ENCODE results near the gene DDIAS.
"Not testable (repeated sequence)": the region's sequence is repeated elsewhere in the genome, so short reads cannot be mapped to it uniquely, and the experiment has no call there.

DDIAS gene

DNA sequence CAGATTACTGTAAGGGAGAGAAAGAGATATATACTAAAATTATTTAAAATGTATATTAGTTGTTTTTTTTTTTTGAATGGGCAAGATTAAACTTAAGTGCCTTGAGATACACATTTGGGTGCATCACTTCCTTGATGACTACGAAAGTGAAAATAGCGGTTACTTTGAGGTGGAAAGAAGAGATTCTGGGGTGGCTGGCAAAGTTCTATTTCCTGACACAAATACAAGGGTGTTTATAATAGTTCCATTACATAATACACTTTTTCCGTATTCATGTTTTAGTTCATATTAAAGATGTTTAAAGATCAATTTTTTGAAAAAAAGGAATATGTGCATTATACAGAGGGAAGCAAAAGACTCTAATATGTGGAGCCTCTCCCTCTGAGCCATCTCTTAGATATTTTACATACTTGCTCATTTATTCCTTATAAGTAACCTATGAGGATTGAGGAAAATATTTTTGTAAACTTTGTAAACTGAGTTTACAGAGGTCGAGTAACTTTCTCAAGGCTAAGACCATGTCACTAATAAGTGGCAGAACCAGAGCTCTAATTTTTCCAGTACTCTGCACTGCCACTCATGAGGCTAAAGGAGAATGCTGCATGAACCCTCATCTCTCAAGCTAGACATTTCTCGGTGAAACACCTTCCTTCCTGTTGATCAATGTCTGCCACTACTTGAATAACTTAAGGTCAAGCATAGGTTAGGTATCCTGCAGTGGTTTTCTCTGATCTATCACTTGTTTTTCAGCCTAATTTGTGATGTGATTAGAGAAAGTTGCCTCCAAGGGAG is 58.6 kb downstream of the DDIAS start:
- Histone ChIP-seq H3K36me3 (ENCODE audit: control insufficient read depth, insufficient read depth, low read length) (no peaks in the 10 kb centered on the region), H3K4me3 (replicated peaks; ENCODE audit: low read depth, low read length) (no peak overlapping the region), H3K27me3 (replicated peaks; ENCODE audit: control insufficient read depth, insufficient read depth, low read length) (no peaks in the 10 kb centered on the region)
- TF ChIP-seq, protein P1, sequence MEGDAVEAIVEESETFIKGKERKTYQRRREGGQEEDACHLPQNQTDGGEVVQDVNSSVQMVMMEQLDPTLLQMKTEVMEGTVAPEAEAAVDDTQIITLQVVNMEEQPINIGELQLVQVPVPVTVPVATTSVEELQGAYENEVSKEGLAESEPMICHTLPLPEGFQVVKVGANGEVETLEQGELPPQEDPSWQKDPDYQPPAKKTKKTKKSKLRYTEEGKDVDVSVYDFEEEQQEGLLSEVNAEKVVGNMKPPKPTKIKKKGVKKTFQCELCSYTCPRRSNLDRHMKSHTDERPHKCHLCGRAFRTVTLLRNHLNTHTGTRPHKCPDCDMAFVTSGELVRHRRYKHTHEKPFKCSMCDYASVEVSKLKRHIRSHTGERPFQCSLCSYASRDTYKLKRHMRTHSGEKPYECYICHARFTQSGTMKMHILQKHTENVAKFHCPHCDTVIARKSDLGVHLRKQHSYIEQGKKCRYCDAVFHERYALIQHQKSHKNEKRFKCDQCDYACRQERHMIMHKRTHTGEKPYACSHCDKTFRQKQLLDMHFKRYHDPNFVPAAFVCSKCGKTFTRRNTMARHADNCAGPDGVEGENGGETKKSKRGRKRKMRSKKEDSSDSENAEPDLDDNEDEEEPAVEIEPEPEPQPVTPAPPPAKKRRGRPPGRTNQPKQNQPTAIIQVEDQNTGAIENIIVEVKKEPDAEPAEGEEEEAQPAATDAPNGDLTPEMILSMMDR (IDR thresholded peaks at IDR 0.05; ENCODE audit: insufficient read depth, low read length, poor library complexity, severe bottlenecking), result no peak
- DNase-seq (ENCODE audit: extremely low read depth, insufficient read length), result peak; percentile 41

DNA sequence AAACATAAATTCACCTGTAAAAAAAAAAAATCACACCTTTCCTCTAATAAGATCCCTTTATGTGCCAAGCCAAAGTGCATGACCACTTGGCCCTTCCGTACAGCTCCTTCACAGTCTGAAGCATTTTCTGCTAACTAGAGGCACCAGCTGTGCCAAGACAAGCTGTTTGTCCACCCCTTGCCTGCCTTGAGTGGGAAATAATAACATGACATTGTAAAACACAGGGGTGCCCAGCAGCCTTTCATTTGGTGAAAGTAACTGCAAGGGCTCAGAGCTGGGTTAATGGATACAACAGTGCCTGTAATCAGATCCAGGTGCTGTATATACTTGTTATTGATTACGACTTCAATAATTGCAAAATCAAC is 59.2 kb downstream of the DDIAS start:
- DNase-seq (ENCODE audit: extremely low read depth, insufficient read length), result no peak
- Histone ChIP-seq H3K4me3 (replicated peaks; ENCODE audit: low read depth, low read length) (no peak overlapping the region), H3K27me3 (replicated peaks; ENCODE audit: control insufficient read depth, insufficient read depth, low read length) (no peaks in the 10 kb centered on the region), H3K36me3 (ENCODE audit: control insufficient read depth, insufficient read depth, low read length) (no peaks in the 10 kb centered on the region)
- TF ChIP-seq, protein P1 (IDR thresholded peaks at IDR 0.05; ENCODE audit: insufficient read depth, low read length, poor library complexity, severe bottlenecking), result no peak

GRCh38 chr11:82962021-82962420 is 60.5 kb downstream of the DDIAS start:
- not testable (repeated sequence) for DNase-seq (ENCODE audit: extremely low read depth, insufficient read length); H3K4me3 ChIP-seq (replicated peaks; ENCODE audit: low read depth, low read length); H3K36me3 ChIP-seq (ENCODE audit: control insufficient read depth, insufficient read depth, low read length); H3K27me3 ChIP-seq (replicated peaks; ENCODE audit: control insufficient read depth, insufficient read depth, low read length)

DNA sequence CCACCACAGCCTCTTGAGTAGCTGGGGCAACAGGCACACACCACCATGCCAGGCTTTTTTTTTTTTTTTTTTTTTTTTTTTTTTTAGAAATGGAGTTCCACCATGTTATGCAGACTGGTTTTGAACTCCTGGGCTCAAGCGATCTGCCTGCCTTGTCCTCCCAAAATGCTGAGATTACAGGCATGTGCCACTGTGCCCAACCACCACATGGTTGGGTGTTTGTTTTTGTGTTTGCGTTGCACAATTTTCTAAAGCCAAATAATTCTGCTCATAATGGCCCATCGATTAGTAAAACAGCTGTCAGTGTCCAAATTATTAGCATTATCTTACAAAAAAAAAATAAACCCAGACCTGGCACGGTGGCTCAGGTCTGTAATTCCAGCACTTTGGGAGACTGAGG is 65.8 kb downstream of the DDIAS start:
- no peak for DNase-seq (ENCODE audit: extremely low read depth, insufficient read length)
- TF ChIP-seq, protein P1 (IDR thresholded peaks at IDR 0.05; ENCODE audit: insufficient read depth, low read length, poor library complexity, severe bottlenecking), result no peak
- H3K36me3 ChIP-seq (ENCODE audit: control insufficient read depth, insufficient read depth, low read length), result no peaks in the 10 kb centered on the region

GRCh38 chr11:82969811-82970210 is 68.3 kb downstream of the DDIAS start:
- Histone ChIP-seq H3K36me3 (ENCODE audit: control insufficient read depth, insufficient read depth, low read length) (no peaks in the 10 kb centered on the region), H3K27me3 (replicated peaks; ENCODE audit: control insufficient read depth, insufficient read depth, low read length) (no peaks in the 10 kb centered on the region), H3K4me3 (replicated peaks; ENCODE audit: low read depth, low read length) (no peak overlapping the region)
- DNase-seq (ENCODE audit: extremely low read depth, insufficient read length), result peak; percentile 69
- TF ChIP-seq, protein P1 (IDR thresholded peaks at IDR 0.05; ENCODE audit: insufficient read depth, low read length, poor library complexity, severe bottlenecking), result no peak

More for the DNA sequence above, 65.8 kb downstream of the DDIAS start:
- no peaks in the 10 kb centered on the region for H3K27me3 ChIP-seq (replicated peaks; ENCODE audit: control insufficient read depth, insufficient read depth, low read length)
- no peak overlapping the region for H3K4me3 ChIP-seq (replicated peaks; ENCODE audit: low read depth, low read length)

- not testable (repeated sequence) for DNase-seq (ENCODE audit: extremely low read depth, insufficient read length); H3K27me3 ChIP-seq (replicated peaks; ENCODE audit: control insufficient read depth, insufficient read depth, low read length); H3K36me3 ChIP-seq (ENCODE audit: control insufficient read depth, insufficient read depth, low read length); H3K4me3 ChIP-seq (replicated peaks; ENCODE audit: low read depth, low read length)
Measured at GRCh38 chr11:82970507-82971083, 69.1 kb downstream of the DDIAS start.

- not testable (repeated sequence) for H3K4me3 ChIP-seq (replicated peaks; ENCODE audit: low read depth, low read length); H3K27me3 ChIP-seq (replicated peaks; ENCODE audit: control insufficient read depth, insufficient read depth, low read length); DNase-seq (ENCODE audit: extremely low read depth, insufficient read length); H3K36me3 ChIP-seq (ENCODE audit: control insufficient read depth, insufficient read depth, low read length)
Measured at GRCh38 chr11:82971519-82971946, 70.0 kb downstream of the DDIAS start.
